GM18520 (cell line): ENCODE results near the gene ARAP1.

Experiments
- ATAC-seq: cut with Tn5 transposase; IDR thresholded peaks from one replicate; pipeline ENCODE4 v1.9.1; 2021; ENCODE audit not compliant: unreplicated experiment

The ARAP1 gene

DNA sequence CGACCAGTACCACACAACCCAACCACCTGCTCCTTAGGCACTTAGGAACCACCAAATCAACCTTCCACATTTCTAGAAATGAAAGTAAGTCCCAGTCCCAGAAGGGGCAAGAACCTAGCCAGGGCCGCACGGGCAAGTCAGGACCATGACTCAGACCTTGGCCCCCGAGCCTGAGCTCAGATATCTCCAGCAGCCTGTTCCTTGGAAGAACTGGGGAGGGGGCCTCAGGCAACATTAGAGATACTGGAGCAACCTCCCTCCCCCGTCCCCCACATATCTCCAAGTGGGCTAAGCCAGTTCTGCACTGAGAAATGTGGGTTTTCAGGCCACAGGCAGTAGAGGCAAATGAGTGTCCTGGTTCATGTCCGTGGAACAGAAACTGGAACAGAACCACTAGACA is 7.7 kb downstream of the ARAP1 start:
- no peak for ATAC-seq

DNA sequence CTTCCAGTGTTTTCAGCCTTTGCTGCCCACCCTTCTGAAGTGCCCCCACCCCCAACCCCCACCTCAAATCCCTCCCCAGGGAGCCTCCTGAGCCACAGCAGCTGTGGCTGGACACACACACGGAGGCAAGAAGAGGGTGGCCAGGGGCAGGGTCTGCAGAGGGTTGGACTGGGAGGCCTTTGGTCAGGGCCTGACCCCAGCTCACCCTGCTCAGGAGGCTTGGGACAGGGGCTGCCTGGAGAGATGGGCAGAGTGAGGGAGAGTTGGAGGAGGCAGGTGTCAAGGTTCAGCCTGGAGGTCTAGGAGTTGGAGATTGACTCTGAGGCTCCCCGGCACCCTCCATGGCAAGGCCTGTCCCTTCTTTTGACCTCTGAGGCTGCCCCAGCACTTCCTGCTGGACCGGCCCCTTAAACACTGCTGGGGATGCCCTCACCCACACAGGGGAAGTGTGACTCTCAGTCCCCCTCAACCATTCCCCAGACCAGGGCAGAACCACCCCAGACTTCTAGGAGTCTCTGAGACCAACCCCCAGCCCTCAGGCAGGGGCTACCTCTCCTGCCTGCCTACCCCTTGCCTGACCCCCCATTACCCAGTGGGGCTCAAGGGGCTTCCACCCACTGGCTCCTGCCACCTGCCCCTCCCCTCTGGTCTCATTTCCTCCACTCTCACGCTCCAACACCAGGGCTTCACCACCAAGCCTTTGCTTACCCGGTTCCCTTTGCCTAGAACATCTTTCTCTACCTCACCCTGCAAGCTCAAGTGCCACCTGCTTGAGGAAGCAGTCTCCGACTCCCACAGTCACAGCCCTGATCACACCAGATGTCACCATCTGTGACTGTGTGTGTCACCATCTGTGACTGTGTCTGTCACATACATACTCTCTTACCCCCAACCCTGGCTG is 8.6 kb downstream of the ARAP1 start:
- peak; percentile 51 for ATAC-seq

DNA sequence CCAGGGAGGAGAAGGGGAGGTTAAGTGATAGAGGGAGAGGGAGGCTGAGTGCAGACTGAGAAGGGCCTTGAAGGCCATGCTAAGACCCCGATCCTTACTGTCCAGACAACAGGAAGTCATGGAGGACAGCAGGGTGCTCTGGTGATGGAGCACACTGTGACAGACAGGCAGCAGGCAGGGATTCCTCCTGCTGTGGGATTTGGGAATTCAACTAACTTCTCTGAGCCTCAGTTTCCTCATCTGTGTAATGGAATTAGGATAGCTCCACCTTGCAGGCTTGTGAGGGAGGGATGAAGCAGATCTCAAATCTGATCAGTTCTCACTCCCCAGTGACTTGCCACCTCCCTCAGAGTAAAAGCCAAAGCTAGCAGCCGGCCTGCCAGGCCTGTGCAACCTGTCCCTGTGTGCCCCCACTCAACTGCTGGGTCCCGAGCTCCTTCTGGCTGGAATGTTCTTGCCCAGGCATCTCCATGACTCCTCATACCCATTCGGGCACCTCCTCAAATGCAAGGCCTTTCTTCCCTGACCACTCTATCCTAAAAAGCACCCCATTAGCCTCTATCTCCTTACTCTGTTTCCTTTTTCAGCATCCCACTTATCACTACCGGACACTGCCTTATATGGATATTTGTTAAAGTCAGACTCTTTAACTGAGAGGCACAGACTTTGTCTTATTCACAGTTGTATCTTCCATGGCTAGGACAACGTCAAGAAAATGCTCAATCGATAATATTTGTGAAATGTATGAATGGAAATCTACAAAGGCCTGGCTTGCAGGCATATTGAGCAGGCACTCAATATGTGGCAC is 9.5 kb downstream of the ARAP1 start:
- no peak for ATAC-seq

DNA sequence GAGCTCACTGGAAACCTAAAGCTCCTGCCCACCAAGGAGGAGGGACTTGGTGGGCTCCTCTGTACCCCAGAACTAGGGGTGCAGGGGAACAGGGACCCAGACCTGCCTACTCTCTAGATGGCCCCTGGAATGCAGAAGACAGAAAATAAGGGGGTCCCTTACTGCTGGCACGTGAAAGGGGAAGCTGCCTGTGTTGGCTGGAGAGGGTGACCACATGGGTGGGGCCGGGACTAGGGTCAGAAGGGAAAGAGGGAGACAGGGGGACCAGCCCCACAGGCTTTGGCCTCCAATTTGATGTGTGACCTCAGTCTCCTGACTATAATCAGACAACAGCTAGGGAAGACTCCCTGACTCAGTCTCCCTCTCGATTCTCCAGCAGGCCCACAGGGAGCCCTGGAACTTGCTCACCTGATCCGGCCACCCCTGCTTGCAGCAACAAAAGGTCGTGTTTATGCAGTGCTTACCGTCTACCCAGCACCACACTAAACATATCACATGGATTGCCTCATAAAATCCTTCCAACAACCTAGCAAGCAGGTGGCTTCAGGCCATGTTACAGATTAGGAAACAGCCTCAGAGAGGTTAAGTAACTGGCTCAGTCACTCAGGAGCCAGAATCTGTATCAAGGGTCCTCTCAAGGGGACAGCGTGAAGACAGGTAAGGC is 10.2 kb downstream of the ARAP1 start:
- ATAC-seq: no peak

DNA sequence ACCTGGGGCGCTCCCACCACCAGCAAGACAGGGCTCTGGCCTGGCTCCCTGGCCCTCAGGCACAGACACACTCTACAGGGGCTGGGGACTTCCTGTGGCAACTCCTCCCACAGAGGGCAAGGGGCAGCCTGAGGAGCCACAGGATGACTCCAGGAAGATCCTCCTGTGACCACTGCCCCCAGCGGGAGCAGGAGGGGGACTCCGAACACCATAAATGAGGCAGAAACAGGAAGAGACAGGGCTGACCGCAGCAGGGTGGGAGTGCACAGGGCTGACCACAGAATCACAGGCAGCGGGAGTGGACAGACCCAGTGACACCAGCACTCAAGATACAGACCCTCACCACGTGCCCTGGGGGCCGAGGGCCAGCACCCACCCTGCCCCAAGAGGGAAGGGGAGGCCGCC is 10.8 kb downstream of the ARAP1 start:
- ATAC-seq: no peak

DNA sequence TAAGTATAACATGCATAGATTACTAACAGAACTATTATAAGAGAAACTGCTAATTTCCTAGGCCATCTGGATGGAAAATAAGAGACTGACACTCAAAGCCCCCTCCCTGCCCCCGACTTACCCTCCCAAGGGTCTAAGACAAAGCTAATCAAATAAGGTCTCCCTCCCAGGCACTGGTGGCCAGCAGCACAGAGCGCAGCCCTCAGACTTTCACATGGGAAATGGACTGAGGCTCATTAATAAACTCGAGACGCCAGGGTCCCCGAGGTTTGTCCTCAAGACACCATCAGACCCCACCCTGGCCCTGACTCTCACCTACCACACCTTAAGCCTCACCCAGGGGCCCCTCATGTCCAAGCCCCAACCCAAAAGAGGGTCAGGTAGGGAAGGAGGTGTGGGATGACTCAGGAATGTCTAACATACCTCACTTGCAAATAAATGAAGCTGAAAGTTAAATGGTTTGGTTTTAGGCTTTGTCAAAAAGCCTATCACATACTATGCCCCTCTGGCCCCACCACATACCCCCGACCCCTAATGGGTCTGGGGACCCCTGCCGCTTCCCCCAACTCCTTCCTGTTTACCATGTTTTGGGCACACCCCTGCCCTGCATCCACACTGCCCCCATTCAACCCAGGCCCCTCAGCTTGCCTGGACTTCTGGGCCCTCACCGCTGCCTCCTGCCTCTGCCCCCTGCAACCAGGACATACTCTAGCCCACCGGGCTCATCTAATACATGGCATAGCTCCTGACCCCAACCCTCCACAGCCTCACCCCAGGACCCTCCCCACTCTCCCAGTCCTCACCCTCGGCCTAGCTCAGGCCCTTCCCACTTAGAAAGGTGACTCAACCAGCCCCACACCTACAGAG is 11.4 kb downstream of the ARAP1 start:
- no peak for ATAC-seq

DNA sequence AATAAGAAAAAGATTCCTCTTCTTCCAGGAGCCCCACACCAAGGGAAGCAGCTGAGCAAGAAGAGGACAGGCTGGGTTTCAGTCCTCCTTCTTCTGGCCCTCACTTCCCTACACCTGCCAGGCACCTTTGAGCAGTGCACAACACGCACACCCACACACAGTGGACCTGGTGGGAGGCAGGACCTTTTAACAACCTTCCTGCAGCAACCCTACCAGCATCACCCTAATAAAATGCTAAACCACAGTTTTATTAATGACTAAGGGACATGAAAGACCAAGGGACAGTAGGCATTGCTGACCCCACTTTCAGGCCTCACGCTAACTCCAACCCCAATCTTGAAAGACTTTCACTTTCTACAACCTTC is 12.2 kb downstream of the ARAP1 start:
- no peak for ATAC-seq

DNA sequence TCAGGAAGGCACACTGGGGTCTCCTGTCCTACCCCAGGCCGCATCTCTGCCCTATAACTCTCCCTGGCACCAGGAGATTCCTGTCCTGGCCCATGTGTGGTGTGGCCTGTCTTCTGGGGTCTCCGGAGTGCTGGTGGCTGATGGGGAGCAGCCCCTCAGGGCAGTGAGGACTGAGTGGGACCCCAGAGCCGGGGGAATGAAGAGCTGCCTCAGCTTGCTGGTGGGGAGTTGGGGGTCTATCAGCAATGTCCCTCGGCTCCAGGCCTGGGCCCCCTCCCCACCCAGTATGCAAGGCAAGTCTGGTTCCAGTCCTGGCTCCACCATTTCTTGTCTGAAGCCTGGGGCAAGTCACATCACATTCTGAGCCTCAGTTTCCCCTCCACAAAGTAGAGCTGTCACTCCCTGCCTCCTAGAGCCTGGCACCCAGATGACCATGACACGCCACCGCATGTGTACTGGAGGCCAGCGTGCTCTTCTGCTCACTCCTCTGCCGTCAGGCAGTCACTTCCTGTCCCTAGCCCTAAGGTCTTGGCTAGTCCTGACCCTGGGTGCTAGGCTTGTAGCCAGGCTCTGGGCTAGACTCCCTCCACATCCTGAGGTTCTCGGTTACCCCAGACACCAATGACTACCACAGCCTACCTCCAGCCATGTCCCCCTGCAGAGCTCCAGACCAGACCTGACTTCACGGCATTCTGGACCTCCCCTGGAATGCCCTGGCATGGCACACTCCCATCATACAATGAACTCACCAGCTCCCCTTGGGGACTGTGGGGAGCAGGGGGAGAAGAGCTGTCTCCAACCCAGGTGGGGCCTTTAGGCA is 12.8 kb downstream of the ARAP1 start:
- no peak for ATAC-seq

DNA sequence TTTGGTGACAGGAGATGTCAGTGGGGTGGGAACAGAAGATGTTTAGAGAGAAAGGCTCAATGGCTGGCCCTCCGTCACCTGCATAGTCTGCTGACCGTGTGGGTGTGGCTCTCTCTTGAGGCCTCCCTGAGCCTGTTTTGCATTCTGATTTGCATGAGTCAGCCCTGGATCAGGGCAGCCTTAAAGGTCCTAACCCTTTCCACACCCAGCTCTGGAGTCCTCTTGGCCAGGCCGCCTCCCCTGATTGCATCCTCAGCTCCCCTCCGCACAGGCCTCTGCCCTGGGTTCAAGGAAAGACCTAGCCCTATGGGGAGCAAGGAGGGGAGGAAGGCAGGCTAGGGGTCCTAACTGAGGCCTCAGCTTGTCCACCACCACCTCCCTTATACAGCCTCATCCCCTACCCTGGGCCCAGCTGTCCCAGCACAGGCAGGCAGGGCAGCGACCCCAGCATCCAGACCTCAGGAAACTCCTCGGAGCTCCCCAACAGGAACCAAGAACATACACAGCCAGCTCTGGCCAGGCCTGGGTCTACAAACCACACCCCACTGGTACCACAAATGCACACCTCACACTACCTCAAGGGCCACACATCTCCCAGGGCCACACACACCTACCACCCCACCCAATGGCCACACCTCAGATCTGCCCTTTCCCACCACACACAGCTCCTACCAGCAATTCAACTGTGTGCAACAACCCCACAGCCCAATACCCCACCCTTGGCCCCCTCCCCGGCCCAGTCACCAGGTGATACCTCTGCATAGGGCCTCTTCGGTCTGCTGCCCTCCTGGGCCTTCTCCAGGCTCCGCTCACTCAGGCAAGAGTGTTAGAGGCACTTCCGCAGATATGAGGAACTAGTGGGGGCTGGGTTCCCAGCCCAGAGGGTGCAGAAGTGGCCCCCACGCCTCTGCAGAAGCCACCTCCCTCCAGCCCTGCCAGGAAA is 13.7 kb downstream of the ARAP1 start:
- no peak for ATAC-seq

DNA sequence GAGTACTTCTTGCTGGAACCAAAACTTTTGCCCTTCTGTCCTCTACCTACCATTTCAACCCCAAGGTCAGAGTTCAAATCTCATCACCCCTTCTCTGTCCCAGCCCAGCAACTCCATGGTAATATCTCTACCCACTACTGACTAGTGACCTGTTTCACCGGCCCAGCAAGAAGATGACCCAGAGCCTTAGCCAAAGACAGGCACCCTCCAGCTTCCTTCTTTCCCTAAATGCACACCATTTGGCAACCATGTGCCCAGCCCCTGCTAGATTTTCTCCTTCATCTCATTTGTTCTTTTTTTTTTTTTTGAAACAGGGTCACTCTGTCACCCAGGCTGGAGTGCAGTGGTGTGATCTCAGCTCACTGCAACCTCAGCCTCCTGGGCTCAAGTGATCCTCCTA is 14.9 kb downstream of the ARAP1 start:
- no peak for ATAC-seq

DNA sequence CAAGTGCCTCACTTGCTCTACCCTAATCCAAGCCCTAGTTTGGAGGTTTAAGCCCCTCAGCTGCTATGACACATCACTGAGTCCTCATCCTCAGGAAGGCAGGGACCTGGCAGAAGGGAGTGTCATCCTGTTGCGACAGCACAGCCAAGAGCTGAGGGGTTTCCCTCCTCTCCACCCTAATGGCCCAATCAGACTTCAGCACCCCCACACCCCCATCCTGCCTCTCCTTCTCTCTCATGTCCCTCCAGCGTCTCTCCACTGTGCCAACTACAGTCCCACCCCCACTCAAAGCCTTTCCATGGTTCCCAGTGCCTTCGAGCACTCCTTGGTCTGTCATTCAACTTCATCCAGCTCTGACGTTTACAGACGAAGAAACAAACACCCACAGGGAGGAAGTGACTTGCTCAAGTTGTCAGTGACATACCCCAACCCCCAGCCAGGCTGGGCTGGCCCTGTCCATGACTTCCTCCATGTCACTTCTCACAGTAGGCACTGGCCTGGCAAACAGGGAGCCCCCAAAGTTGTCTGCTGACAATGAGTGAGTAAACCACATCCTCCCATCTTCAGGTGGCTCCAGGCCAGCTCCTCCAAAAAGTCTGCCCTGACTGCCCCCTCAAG is 15.6 kb downstream of the ARAP1 start:
- ATAC-seq: no peak

DNA sequence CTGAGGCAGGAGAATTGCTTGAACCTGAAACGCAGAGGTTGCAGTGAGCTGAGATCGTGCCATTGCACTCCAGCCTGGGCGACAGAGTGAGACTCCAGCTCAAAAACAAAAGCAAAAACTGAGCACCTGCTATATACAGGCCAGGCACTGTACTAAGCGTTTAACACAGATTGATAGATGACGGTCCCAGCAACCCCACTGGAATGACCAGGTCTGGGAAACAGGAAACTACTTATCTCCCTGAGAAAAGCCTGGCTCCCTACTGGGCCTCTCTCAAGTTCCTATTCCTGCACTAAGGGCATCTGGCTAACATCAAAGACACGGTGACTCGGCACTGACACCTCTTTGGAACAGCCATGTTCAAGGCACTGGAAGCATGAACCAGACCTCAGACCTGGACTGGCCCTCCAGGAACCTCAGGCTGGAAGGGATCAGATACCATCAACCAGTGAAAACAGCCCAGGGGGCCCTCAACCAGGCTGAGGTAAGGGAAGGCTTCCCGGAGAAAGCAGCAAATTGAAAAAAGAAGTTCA is 16.6 kb downstream of the ARAP1 start:
- no peak for ATAC-seq

DNA sequence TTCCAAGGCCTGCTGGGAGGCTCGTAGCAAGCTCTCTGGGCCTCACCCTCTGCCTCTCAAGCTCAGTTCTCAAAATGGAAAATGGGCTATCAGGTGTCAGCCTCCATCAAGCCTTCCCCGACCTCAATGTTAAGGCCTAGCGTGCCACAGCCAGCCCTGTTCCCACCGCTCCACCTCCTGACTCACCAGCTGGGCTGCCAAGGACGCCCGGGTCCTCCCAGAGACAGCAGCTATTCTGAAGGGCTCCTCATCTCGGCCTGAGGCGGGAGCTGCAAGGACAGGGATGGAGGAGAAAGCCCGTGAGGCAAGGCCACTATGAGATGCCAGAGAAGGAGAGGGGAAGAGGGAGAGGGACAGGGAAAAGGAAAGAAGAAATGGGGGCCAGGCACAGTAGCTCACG is 19.9 kb downstream of the ARAP1 start:
- ATAC-seq: no peak

DNA sequence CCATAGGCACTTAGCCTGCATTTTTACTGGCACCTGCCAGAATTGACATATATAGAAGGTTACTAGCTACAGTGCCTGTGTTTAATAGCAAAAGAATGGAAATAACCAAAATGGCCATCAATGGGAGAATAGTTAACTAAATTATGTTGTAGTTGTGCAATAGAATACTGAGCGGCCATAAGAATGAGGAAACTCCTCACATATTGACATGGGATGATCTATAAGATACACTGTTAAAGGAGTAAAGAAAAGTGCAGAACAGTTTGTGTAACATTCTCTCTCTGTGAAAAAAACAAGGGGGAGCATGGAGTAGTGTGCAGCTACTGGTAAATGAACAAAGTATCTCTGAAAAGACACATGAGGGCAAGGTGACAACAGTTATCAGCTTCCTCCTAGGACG is 21.5 kb downstream of the ARAP1 start:
- no peak for ATAC-seq

DNA sequence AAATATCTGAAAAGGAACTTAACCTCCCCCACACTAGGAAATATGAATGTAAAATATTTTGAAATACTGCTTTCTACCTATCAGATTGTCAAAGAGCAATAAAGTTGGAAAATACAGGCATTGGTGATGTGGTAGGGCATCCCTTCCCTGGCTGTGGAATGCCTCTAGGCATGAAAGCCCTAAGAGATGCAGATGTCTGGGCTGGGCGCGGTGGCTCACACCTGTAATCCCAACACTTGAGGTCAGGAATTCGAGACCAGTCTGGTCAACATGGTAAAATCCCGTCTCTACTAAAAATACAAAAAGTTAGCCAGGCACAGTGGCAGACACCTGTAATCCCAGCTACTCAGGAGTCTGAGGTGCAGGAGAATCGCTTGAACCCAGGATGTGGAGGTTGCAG is 22.0 kb downstream of the ARAP1 start:
- no peak for ATAC-seq

DNA sequence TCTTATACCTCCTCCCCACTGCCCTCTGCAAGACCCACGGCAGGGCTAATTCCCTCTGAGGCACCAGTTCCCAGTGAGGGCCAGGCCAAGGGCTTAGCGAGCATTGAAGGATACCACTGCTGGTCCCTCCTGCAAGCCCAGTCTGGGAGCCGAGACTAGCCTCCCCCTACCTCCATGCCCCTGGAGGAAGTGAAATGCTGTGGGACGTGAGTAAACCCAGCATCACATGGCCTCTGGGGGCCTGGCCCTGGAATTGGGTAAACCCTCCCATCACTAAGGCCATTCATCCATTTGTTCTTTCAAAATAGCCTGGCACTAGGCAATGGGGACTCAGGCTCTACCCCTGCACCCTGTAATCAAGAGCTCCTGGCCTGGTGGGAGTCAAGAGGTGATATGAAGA is 24.7 kb downstream of the ARAP1 start:
- no peak for ATAC-seq

DNA sequence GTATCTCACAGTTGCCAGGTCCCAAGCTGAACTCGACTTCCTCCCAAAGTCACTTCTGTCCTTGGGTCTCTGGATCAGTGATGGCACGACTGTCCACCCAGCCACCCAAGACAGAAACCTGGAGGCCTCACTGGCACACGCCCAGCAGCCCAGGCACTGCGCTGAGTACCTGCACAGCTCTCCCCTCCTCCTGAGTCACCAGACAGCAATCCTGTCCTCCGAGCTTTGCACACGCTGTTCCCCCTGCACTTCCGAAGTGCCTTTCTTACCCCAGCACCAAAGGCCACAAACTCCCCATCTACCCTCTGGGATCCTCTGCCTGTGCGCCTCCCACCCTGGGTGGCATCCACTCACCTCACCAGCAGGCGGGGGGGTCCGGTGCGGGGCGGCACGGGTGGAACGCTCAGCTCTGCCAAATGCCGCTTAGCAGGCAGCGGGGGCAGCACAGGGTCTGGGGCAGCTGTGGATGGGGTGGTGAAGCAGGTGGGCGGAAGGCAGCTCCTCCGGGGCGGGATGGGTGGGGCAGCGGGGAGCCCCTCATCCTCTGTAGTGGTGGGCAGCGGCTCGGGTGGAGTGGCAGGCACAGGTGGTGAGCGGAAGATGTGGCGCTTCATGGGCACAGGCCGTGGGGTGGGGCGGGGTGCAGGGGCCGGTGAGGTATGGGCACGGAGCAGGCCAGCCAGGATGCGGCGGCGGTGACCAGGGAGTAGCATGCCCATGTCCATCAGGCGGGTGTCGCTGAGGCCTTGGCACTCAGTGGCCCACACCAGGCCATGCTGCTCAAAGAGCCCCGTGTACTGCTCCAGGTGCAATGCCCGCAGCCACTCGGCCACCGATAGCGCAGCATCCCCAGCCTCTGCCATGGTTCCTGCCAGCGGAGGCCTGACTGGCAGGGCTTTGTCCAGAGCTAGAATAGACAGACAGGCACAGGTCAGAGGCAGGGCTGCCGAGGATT is 25.7 kb downstream of the ARAP1 start:
- no peak for ATAC-seq
